Activated naive CD8-positive, alpha-beta T cell treated with anti-CD3 and anti-CD28 coated beads, Interleukin-2, amount 50 U/mL, for 16 hours (primary cell): ENCODE data around the gene CCDC18.
"Not testable (repeated sequence)": the region's sequence is repeated elsewhere in the genome, so short reads cannot be mapped to it uniquely, and the experiment has no call there.

Experiments used
- DNase-seq: peaks from one replicate; pipeline ENCODE4 v3.0.0-alpha.2; 2020; ENCODE audit warnings: low read depth, low spot score

Gene CCDC18

GRCh38 chr1:93243233-93243632 is 62.7 kb downstream of the CCDC18 start:
- DNase-seq, result not testable (repeated sequence)

- DNase-seq, result no peak
These were observed 64.0 kb downstream of the CCDC18 start for GRCh38 chr1:93244298-93245069.

- DNase-seq, result no peak
These were observed 71.4 kb downstream of the CCDC18 start for GRCh38 chr1:93251966-93252365.

- no peak for DNase-seq
These were observed 72.1 kb downstream of the CCDC18 start for GRCh38 chr1:93252598-93252997.

- no peak for DNase-seq
These were observed 73.0 kb downstream of the CCDC18 start for GRCh38 chr1:93253516-93253915.

- DNase-seq, result no peak
These were observed 74.9 kb downstream of the CCDC18 start for GRCh38 chr1:93255222-93256079.

- no peak for DNase-seq
These were observed 75.9 kb downstream of the CCDC18 start for GRCh38 chr1:93256433-93256832.

- no peak for DNase-seq
These were observed 77.4 kb downstream of the CCDC18 start for GRCh38 chr1:93257889-93258288.

- not testable (repeated sequence) for DNase-seq
These were observed 80.2 kb downstream of the CCDC18 start for GRCh38 chr1:93260726-93261125.

GRCh38 chr1:93262645-93263044 is 82.1 kb downstream of the CCDC18 start:
- DNase-seq, result no peak

GRCh38 chr1:93268888-93269287 is 88.4 kb downstream of the CCDC18 start:
- not testable (repeated sequence) for DNase-seq

- DNase-seq, result not testable (repeated sequence)
These were observed 94.7 kb downstream of the CCDC18 start for GRCh38 chr1:93275262-93275633.

- no peak for DNase-seq
These were observed 95.2 kb downstream of the CCDC18 start for GRCh38 chr1:93275634-93276295.

GRCh38 chr1:93277530-93277929 is 97.0 kb downstream of the CCDC18 start:
- not testable (repeated sequence) for DNase-seq

GRCh38 chr1:93283496-93283895 is 103.0 kb downstream of the CCDC18 start:
- DNase-seq, result no peak

GRCh38 chr1:93288558-93288957 is 108.0 kb downstream of the CCDC18 start:
- no peak for DNase-seq

GRCh38 chr1:93296555-93297154 is 116.1 kb downstream of the CCDC18 start:
- no peak for DNase-seq

GRCh38 chr1:93301131-93301530 is 120.6 kb downstream of the CCDC18 start:
- DNase-seq, result no peak

- DNase-seq, result no peak
These were observed 121.6 kb downstream of the CCDC18 start for GRCh38 chr1:93302078-93302477.

- DNase-seq, result peak; percentile 5
These were observed 124.2 kb downstream of the CCDC18 start for GRCh38 chr1:93304716-93305138.

- DNase-seq, result no peak
These were observed 126.4 kb downstream of the CCDC18 start for GRCh38 chr1:93306920-93307319.

- no peak for DNase-seq
These were observed 132.5 kb downstream of the CCDC18 start for GRCh38 chr1:93313026-93313425.
